HS-27A (cell line): ENCODE measurements around the gene CLPTM1.

Source experiments
- DNase-seq: peaks from one replicate; pipeline ENCODE4 v3.0.0-alpha.2; 2012; ENCODE audit warnings: low read depth, missing footprints

The CLPTM1 gene

DNA sequence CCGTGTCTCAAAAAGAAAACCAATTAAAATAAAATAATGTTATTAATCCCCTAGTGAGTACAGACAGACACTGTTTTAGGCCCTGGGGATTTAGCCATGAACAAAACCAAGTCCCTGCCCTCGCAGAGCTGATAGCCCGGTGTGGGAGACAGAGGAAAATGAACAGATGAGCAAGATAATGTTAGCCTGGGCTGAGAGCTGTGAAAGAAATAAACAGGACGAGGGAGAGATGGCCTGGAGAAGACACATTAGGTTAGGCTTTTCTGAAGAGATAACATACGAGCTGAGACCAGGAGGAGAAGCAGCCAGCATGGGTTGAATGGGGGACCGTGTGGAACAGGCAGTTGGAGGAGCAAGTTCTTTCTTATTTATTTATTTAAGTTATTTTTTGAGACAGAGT, 55.1 kb downstream of the CLPTM1 start:
- no peak for DNase-seq

DNA sequence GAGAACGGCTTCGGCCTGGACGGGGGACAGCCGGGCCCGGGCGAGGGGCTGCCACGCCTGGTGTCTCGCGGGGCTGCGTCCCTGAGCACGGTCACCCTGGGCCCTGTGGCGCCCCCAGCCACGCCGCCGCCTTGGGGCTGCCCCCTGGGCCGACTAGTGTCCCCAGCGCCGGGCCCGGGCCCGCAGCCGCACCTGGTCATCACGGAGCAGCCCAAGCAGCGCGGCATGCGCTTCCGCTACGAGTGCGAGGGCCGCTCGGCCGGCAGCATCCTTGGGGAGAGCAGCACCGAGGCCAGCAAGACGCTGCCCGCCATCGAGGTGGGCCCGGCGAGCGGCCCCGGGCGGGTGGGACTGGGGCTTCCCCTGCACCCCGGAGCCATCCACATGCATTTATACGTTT, 56.8 kb downstream of the CLPTM1 start:
- DNase-seq = no peak

DNA sequence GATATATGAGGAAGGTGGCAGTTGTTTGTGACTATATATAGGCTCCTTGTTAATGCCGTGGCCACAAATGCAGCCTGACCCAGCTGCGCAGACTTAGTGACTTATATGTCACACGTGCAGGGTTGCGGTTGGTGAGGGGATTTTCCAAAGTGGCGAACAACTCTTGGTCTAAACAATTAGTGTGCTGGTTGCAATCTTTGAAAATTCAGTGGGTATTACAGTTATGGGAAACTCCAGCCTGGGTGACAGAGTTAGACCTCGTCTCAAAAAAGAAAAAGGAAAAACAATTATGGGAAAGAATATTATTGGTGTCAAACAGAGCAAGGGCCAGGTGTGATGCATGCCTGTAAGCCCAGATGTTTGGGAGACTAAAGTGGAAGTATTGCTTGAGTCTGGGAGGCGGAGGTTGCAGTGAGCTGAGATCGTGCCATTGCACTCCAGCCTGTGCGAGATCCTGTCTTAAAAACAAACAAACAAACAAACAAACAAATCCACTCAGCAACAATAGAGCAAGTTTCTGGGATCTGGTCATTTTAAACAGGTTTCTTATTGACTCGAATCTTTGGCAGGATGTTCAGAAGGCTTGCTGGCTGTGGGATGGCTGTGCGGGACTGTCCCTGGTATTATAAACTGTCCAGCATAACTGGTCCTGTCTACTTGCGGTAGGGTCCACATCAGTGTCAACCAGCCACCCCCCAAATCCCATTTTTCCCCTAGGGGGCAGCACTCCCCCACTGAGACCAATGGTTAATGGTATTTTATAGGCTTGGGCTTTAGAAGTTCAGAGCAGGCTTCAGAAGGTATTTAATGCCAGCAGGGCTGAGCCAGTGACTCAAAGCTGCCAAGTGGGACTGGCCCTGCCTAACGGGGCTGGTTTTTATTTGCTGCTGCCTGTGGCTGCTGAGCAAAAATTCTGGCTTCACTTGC, 61.5 kb downstream of the CLPTM1 start:
- peak; percentile 26 for DNase-seq

DNA sequence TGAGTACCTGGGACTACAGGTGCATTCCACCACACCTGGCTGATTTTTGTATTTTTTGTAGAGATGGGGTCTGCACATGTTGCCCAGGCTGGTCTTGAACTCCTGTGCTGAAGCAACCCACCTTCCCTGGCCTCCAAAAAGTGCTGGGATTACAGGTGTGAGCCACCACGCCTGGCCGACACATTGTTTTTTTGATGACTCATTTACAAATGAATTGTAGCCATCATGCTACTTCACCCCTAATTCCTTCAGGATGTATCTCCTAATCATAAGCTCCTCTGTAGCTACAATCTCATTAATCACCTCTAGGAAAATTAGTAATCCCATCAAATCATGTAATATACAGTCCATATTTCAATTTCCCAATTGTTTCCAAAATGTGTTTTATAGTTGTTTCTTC, 64.0 kb downstream of the CLPTM1 start:
- no peak for DNase-seq

DNA sequence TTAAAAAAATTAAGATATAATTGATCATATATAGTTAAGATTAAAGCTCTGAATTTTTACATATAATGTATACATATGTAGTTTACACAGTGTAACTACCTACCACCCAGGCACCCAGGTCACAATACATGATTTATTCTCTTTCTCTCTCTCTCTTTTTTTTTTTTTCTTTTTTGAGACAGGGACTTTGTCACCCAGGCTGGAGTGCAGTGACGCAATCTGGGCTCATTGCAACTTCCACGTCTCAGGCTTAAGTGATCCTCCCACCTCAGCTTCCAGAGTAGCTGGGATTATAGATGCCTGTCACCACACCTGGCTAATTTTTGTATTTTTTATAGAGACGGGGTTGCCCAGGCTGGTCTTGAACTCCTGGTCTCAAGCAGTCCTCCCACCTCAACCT, 64.9 kb downstream of the CLPTM1 start:
- DNase-seq = no peak

DNA sequence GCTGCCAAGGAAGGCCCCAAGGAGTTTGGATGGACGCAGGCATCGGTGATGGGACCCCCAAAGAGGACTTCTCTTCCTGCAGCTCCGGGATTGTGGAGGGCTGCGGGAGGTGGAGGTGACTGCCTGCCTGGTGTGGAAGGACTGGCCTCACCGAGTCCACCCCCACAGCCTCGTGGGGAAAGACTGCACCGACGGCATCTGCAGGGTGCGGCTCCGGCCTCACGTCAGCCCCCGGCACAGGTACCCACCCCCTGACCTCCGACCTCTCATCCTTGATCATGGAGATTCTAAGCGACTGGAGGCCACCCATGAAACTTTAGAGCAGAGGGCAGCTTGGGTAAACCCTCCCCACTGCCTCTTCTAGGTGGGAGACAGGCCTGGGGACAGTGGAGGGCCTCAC, 66.8 kb downstream of the CLPTM1 start:
- no peak for DNase-seq

DNA sequence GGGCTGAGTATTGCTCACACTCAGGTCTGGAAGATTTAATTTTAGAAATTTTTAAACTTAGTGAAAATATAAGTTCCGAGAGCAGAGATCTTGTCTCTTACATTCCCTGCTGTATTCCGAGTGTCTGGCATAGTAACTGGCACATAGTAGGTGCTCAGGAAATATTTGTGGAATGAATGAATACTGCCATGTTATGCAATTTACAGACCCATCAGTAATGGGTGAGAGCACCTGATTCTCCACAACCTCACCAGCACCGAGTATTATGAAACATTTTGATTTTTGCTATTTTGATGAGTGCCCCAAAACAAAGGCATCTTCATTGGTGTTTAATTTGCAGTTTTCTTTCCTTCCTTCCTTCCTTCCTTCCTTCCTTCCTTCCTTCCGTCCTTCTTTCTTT, 67.9 kb downstream of the CLPTM1 start:
- no peak for DNase-seq

DNA sequence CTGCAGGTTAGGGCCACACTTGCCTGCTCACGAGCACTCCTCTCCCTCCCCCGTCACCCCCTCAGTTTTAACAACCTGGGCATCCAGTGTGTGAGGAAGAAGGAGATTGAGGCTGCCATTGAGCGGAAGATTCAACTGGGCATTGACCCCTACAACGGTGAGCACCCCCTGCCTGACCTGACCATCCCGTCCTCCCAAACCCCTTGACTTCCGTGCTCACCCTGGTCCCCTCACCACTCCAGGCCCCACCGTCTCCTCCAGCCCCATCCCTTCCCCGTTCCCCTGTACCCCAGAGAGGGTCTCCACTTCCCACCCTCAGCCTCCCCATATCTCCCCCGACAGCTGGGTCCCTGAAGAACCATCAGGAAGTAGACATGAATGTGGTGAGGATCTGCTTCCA, 70.1 kb downstream of the CLPTM1 start:
- no peak for DNase-seq

DNA sequence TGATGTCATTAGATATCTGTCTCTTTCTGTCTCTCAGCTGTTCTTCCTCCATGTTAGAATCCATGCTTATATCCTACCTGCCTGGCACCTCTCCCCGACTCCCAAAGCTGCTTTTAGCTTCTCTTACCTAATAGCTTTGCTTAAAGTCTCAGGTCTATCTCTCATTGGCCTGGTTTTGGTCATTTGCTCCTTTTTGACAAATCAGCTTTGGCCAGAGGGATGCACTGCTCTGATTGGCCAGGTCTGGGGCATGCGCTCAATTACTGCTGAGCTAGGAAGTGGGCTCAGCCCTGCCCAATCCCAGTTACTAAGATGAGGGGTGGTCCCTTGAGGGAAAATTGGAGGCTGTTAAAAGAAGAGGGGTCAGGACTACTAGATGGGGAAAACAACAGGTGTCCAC, 72.2 kb downstream of the CLPTM1 start:
- DNase-seq = no peak

DNA sequence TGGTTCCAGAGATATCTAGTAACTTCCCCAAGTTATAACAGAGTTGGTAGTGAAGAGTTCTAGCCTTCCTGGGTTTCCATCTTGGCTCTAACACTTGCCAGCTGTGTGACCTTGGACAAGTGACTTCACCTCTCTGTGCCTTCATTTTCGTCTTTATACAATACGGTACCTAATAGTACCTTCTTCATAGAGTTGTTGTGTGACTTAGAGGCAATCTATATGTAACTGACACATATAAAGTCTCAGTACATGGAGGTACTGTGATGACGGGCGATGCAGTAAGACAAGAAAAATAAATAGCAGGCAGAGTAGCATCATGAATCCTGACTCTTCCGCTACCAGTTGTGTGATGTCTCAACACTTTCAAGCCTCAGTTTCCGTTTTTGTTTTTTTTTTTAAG, 75.6 kb downstream of the CLPTM1 start:
- no peak for DNase-seq

DNA sequence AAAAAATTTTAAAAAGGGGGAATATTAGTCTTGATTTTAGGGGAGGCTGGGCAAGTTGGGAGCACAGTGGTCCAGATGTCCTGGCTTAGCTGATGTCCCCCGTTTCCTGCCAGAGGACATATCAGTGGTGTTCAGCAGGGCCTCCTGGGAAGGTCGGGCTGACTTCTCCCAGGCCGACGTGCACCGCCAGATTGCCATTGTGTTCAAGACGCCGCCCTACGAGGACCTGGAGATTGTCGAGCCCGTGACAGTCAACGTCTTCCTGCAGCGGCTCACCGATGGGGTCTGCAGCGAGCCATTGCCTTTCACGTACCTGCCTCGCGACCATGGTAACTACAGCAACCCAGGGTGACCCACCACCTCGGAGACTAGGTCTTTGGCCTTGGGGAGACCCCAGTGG, 77.2 kb downstream of the CLPTM1 start:
- DNase-seq = no peak

DNA sequence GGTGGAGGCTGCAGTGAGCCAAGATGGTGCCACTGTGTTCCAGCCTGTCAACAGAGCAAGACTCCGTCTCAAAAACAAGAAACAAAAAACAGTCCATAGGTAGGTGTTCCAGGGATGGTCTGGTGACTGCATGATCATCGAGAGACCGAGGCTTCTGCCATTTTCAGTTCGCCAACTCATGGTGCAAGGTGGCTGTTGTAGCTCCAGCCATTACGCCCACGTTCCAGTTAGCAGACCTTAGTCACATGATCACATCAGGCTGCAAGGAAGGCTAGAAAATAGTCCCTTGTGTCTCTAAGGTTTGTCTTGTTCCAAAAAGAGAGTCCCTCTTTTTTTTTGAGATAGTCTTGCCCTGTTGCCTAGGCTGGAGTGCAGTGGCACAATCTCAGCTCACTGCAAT, 80.6 kb downstream of the CLPTM1 start:
- DNase-seq = no peak

DNA sequence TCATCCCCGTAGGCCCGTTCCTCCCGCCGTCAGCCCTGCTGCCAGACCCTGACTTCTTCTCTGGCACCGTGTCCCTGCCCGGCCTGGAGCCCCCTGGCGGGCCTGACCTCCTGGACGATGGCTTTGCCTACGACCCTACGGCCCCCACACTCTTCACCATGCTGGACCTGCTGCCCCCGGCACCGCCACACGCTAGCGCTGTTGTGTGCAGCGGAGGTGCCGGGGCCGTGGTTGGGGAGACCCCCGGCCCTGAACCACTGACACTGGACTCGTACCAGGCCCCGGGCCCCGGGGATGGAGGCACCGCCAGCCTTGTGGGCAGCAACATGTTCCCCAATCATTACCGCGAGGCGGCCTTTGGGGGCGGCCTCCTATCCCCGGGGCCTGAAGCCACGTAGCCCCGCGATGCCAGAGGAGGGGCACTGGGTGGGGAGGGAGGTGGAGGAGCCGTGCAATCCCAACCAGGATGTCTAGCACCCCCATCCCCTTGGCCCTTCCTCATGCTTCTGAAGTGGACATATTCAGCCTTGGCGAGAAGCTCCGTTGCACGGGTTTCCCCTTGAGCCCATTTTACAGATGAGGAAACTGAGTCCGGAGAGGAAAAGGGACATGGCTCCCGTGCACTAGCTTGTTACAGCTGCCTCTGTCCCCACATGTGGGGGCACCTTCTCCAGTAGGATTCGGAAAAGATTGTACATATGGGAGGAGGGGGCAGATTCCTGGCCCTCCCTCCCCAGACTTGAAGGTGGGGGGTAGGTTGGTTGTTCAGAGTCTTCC, 82.4 kb downstream of the CLPTM1 start:
- DNase-seq = no peak

DNA sequence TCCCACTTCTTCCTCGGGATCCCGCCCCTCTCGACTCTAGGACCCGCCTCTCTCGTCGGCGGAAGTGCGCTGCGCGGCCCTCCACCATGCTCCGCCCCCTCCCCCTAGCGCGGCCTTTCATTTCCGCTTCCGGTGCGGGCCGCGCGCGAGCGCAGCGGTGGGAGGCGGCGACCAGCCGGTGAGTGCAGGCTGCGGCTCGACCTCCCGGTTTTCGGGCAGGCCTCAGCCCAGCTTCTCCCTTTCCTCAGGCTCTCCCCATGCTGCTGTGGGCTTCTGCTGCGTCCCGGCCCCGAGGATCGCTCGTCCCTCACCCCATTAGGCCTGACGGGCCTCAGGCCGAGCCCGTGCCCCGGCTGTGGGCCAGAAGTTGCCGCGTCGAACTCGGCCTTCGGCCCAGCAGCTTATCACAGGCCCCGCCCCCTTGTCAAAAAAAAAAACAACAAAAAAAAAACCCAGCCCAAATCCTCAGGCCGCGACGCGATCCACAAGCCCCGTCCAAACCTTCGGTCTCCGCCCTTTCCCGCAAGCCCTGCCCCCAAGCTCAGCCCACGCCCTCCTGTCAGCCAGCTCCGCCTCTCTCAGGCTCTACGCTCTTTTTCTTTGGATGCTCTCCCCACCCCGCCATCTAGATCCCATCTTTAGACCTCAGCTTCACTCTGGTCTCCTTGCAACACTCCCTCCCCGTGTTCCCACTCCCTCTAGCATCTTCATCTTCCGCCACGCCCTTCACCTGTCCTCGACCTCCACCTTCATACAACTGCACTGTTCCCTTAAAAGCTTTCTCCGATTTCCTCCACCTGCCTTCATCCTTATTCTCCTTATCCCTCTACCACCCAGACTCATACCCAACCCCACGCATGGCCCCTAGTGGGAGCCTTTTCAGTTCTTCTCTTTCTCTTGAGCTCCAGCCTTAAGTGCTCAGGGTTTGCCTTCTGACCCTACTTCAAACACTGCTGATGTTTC, 84.0 kb downstream of the CLPTM1 start, which contains the start of gene CLASRP:
CLASRP (plus strand) TSS at position 115 of the 963 bp plus-strand sequence. CDS start 1,168 bp downstream, outside the sequence.
- peak; percentile 68 for DNase-seq

DNA sequence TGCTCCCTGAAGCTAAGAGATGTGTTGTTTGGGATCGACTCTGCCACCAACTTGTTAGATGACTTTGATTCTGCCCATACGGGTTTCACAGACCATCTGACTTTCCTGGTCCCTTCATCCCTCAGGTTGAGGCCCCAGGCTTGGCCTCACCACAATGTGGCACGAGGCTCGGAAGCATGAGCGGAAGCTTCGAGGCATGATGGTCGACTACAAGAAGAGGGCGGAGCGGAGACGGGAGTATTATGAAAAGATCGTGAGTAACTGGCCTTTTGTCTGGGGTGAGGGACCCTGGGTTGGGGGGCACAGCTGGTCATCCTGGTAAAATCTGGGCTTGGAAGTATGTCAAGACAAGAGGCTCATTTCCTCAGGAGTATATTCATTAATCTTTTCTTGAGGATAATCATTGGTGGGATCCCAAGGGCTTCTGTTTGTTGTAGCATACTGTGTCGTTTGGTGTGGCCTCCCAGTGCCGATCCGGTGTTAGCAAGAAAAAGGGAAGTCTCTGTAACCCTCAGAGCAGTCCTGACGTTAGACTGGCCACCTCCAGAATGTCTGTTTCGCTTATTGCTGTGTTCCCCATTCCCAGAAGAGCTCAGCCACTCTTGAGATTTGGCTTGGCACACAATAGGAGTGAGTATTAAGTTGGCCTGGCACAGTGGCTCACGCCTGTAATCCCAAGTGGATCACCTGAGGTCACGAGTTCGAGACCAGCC, 85.0 kb downstream of the CLPTM1 start:
- no peak for DNase-seq

DNA sequence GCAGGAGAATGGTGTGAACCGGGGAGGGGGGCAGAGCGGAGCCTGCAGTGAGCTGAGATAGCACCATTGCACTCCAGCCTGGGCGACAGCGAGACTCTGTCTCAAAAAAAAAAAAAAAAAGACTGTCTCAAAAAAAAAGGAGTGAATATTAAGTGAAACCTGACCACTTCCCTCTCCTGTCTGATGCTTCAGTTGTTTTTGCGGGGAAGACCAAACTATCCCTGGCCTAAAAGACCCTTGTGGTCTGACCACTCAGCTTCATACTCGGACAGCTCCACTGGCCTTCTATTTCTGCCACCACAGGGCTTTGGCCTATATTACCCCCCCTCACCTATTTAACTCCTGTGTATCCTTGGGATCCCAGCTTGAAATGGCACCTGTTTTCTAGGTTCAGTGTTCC, 85.9 kb downstream of the CLPTM1 start:
- no peak for DNase-seq
